ENCODE measurements around the gene CTDSP2. TPM values are rescaled to one million over a fixed set of nuclear protein-coding genes. Genes with fewer than 3 reads are reported as not detected.

Gene CTDSP2
- total and polyA plus RNA-seq, 10 of the 15 experiments (the other 5 are each of a cell fraction or from before 2014, with no cell fraction given) = 17.3 to 98.2 (median 54.1) TPM

- POLR2A ChIA-PET = interaction anchor here (0.7 kb wide), 1 partner anchor 24 kb away, joined by 3 read pairs; no protein-coding TSS in a partner anchor
- Histone ChIP-seq H3K36me3 (ENCODE audit: control insufficient read depth in 2 of 2, insufficient read depth in 2 of 2, low read length in 1 of 2) (no peaks in the 10 kb centered on the region; a peak in 2 of 4 replicates), H2AFZ (ENCODE audit: control insufficient read depth, low read depth, low read length) (no peak overlapping the region), H3K4me1 (ENCODE audit: control insufficient read depth, insufficient read depth, low read length) (no peaks in the 10 kb centered on the region), H3K27me3 (replicated peaks in 1 of 2; ENCODE audit: control insufficient read depth in 2 of 2, insufficient read depth in 2 of 2, low read length in 1 of 2) (no peaks in the 10 kb centered on the region), H3K79me2 (ENCODE audit: control insufficient read depth, insufficient read depth, low read length) (no peaks in the 10 kb centered on the region), H3K9me3 (replicated peaks; ENCODE audit: control insufficient read depth, insufficient read depth, low read length) (no peaks in the 10 kb centered on the region), H3K27ac (ENCODE audit: control insufficient read depth, insufficient read depth) (no peak overlapping the region), H3K4me3 (no peak overlapping the region), H3K9ac (ENCODE audit: control insufficient read depth, insufficient read depth, low read length) (no peak overlapping the region), H3K4me2 (ENCODE audit: control insufficient read depth, insufficient read depth) (no peak overlapping the region), H4K20me1 (ENCODE audit: control insufficient read depth, insufficient read depth) (no peaks in the 10 kb centered on the region)
- WGBS (ENCODE audit: insufficient coverage, insufficient replicate concordance, low lambda C conversion rate, missing lambda C conversion rate) = 76% methylated on average over 3 of the region's 3 CpGs
- TF ChIP-seq EP300 (IDR thresholded peaks at IDR 0.05; ENCODE audit: borderline replicate concordance in 1 of 2, control insufficient read depth in 1 of 2, low read depth in 2 of 2, low read length in 2 of 2) (no peak), USF1 (IDR thresholded peaks at IDR 0.05; ENCODE audit: borderline replicate concordance, extremely low read length, insufficient read depth, low read depth, low read length) (no peak), GABPA (IDR thresholded peaks at IDR 0.05; ENCODE audit: low read depth) (no peak), ZNF384 (IDR thresholded peaks at IDR 0.05; ENCODE audit: borderline replicate concordance, low read depth, low read length) (no peak), CHD4 (IDR thresholded peaks at IDR 0.05) (no peak), FOXK2 (IDR thresholded peaks at IDR 0.05) (no peak), PBX3 (IDR thresholded peaks at IDR 0.05; ENCODE audit: insufficient replicate concordance, low read depth, low read length) (no peak), GATAD2B (conservative IDR thresholded peaks at IDR 0.05; ENCODE audit: low read depth) (no peak)
- CTCF ChIA-PET = no interaction called here
- intact Hi-C loops (cut with micrococcal nuclease; ENCODE audit: unreplicated experiment) (no loop called here), in situ Hi-C loops (cut with MboI) (no loop called here)
- no peak for ATAC-seq
- no peak for FAIRE-seq
- no peak for DNase-seq (ENCODE audit: low read depth, low spot score)
- RAD21 ChIA-PET (ENCODE audit: unreplicated experiment) = no interaction called here
- BruUV-seq (replicated peaks) = no TSS peak
- SMC1A ChIA-PET (ENCODE audit: uncharacterized antibody, unreplicated experiment) = no interaction called here
Measured at GRCh38 chr12:57809425-57809824, 37.1 kb downstream of the CTDSP2 start.
